ENCODE measurements around the gene CADM4. TPM values are rescaled to one million over a fixed set of nuclear protein-coding genes. Genes with fewer than 3 reads are reported as not detected.
"Not testable (repeated sequence)": the region's sequence is repeated elsewhere in the genome, so short reads cannot be mapped to it uniquely, and the experiment has no call there.

CADM4 gene
- total RNA-seq, 1 donor from 2014 or later, result 8.8 TPM

GRCh38 chr19:43652546-43652874 is 12.9 kb upstream of the CADM4 start:
- Mint-ChIP-seq H3K9me3 (ENCODE audit: unreplicated experiment) (no peaks in the 10 kb centered on the region), H3K36me3 (ENCODE audit: unreplicated experiment) (peaks cover 27% of the 10 kb centered on the region), H3K4me3 (ENCODE audit: unreplicated experiment) (no peak overlapping the region), H3K27ac (ENCODE audit: unreplicated experiment) (no peak overlapping the region), H3K27me3 (ENCODE audit: unreplicated experiment) (no peaks in the 10 kb centered on the region), H3K4me1 (ENCODE audit: unreplicated experiment) (peaks cover 5% of the 10 kb centered on the region)
- DNase-seq (ENCODE audit: extremely low spot score, unreplicated experiment), result no peak
- TF ChIP-seq CTCF (IDR thresholded peaks at IDR 0.05), result no peak

- peak; percentile 76 for TF ChIP-seq CTCF (IDR thresholded peaks at IDR 0.05)
- Mint-ChIP-seq H3K9me3 (ENCODE audit: unreplicated experiment) (no peaks in the 10 kb centered on the region), H3K27me3 (ENCODE audit: unreplicated experiment) (no peaks in the 10 kb centered on the region), H3K4me1 (ENCODE audit: unreplicated experiment) (peaks cover 5% of the 10 kb centered on the region), H3K4me3 (ENCODE audit: unreplicated experiment) (no peak overlapping the region), H3K36me3 (ENCODE audit: unreplicated experiment) (peaks cover 27% of the 10 kb centered on the region), H3K27ac (ENCODE audit: unreplicated experiment) (peak overlapping the region; percentile 67)
- no peak for DNase-seq (ENCODE audit: extremely low spot score, unreplicated experiment)
Measured at GRCh38 chr19:43651758-43652545, 12.3 kb upstream of the CADM4 start.

GRCh38 chr19:43650276-43650675 is 10.6 kb upstream of the CADM4 start:
- H3K27me3 Mint-ChIP-seq (ENCODE audit: unreplicated experiment); H3K4me3 Mint-ChIP-seq (ENCODE audit: unreplicated experiment); DNase-seq (ENCODE audit: extremely low spot score, unreplicated experiment); H3K9me3 Mint-ChIP-seq (ENCODE audit: unreplicated experiment); H3K27ac Mint-ChIP-seq (ENCODE audit: unreplicated experiment); H3K4me1 Mint-ChIP-seq (ENCODE audit: unreplicated experiment): not testable (repeated sequence)
- peaks cover 30% of the 10 kb centered on the region for H3K36me3 Mint-ChIP-seq (ENCODE audit: unreplicated experiment)

GRCh38 chr19:43649514-43649913 is 9.9 kb upstream of the CADM4 start:
- no peaks in the 10 kb centered on the region for H3K9me3 Mint-ChIP-seq (ENCODE audit: unreplicated experiment)
- TF ChIP-seq CTCF (IDR thresholded peaks at IDR 0.05), result no peak
- DNase-seq (ENCODE audit: extremely low spot score, unreplicated experiment), result no peak
- H3K4me1 Mint-ChIP-seq (ENCODE audit: unreplicated experiment), result peaks cover 5% of the 10 kb centered on the region
- no peak overlapping the region for H3K27ac Mint-ChIP-seq (ENCODE audit: unreplicated experiment)
- H3K36me3 Mint-ChIP-seq (ENCODE audit: unreplicated experiment), result peaks cover 28% of the 10 kb centered on the region
- H3K4me3 Mint-ChIP-seq (ENCODE audit: unreplicated experiment), result no peak overlapping the region
- no peaks in the 10 kb centered on the region for H3K27me3 Mint-ChIP-seq (ENCODE audit: unreplicated experiment)

GRCh38 chr19:43648633-43649032 is 9.0 kb upstream of the CADM4 start:
- Mint-ChIP-seq H3K36me3 (ENCODE audit: unreplicated experiment) (peaks cover 27% of the 10 kb centered on the region), H3K9me3 (ENCODE audit: unreplicated experiment) (no peaks in the 10 kb centered on the region), H3K27ac (ENCODE audit: unreplicated experiment) (no peak overlapping the region), H3K4me1 (ENCODE audit: unreplicated experiment) (peaks cover 5% of the 10 kb centered on the region), H3K27me3 (ENCODE audit: unreplicated experiment) (no peaks in the 10 kb centered on the region), H3K4me3 (ENCODE audit: unreplicated experiment) (no peak overlapping the region)
- no peak for DNase-seq (ENCODE audit: extremely low spot score, unreplicated experiment)
- TF ChIP-seq CTCF (IDR thresholded peaks at IDR 0.05), result no peak
